Stimulated activated CD4-positive, alpha-beta T cell treated with anti-CD3 and anti-CD28 coated beads, Interleukin-15, amount 100 ng/mL, for 1 hour (primary cell): Measurements from ENCODE around the gene ZDHHC20.

Experiments
- DNase-seq, 2 donors: peaks; one replicate each; pipeline ENCODE4 v3.0.0-alpha.2; 2020; ENCODE audit warnings: low read depth in 1 of 2, low spot score in 1 of 2

Gene ZDHHC20

DNA sequence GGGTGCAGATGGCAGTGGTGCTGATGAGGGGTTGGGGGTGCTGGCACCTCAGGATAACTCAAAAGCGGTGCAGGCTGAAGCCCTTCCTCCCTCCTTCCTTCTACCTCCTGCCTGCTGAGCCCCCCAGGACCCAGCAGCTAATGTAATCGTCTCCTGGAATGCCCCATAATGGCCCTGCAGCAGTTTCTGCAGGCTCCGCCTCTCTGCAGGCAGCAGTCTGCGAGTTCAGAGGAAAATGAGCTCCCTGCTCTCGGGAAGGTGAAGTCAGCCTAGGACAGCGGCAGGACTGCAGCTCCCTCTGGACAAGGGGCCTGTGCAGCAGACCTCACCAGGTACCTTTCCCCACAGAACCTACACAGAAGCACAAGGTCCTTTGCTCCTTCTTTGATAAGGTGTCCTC is 130.9 kb downstream of the ZDHHC20 start:
- DNase-seq, result no peak

DNA sequence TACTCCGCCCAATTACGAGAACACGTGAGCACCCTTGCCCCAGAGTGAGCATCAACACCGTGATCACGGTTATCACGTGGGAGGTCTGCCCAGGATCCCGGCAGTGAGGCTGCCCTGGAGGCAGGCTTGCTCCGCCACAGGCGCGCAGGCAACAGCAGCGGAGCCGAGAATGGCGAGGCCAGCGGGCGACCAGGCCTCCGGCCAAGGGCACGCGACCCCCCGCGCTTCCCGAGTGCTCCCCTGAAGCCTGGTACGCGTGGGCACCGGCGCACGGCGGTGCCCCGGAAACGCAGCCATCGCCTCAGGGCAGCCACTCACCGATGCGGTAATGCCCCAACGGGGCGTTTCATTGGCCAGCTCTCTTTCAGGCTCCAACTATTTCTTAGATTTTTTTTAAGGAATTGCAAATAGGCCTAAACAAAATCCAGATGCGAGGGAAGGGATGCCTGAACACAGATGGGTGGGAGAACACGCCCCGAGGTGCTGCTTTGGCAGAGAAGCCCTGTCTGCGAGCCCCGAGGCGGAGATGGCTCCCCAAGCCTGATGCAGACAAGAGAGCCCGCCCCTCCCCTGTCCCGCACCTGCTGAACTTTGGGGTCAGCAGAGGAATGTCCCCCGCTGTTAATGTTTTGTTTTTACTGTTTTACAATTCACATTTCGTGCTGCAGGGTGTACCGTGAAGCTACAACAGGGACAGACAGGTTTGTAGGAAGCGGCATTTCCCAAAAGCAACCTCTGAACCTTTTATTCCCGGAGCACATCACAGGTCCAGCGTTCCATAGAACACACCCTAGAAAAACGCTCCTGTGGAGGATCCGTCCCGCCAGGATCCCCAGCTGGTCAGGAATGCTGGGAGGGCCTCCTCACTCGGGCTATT is 132.7 kb downstream of the ZDHHC20 start:
- no peak for DNase-seq

- DNase-seq, result no peak
These were observed 134.3 kb downstream of the ZDHHC20 start for GRCh38 chr13:21324803-21325202.

GRCh38 chr13:21322988-21323387 is 136.1 kb downstream of the ZDHHC20 start:
- DNase-seq, result no peak
